HepG2 (cell line): ENCODE measurements around the gene TOLLIP. TPM values are rescaled to one million over a fixed set of nuclear protein-coding genes. Genes with fewer than 3 reads are reported as not detected.

Source experiments
- ATAC-seq: fragments of 200-7000 bp; cut with Tn5 transposase; 3 replicates; pipeline ENCODE4 v1.9.1; 2020; ENCODE audit warnings: mild to moderate bottlenecking, moderate library complexity
- BruUV-seq: library from RNA; stranded (reverse); fragments of 400-500 nt; replicated peaks from 2 replicates; lab custom pipeline; 2021; lab: Mats Ljungman, UMichigan
- CTCF ChIA-PET: fragments of 300-600 bp; formaldehyde crosslinking; extraction: SDS; loops from one replicate; lab custom pipeline; 2021; ENCODE audit warnings: low total read pairs, inconsistent platforms, low intra/inter-chr PET ratio; lab: Yijun Ruan, JAX
- POLR2A ChIA-PET: fragments of 350-600 bp; sonication (Branson Sonifier 250); formaldehyde crosslinking; loops from one replicate; lab custom pipeline; 2020; ENCODE audit warnings: antibody characterized with exemption, inconsistent platforms; lab: Yijun Ruan, JAX
- DNase-seq: peaks from one replicate; pipeline ENCODE4 v3.0.0-alpha.2; 2015; ENCODE audit warnings: low spot score
- FAIRE-seq: peaks from 3 replicates; lab custom pipeline; 2011; peaks lifted over from hg19 to GRCh38; lab: Jason Lieb, UNC
- H2AFZ ChIP-seq: one replicate; pipeline ENCODE4 v1.6.1; 2011; ENCODE audit warnings: low read length, inconsistent platforms
- H3K27ac ChIP-seq: fragments of 300-600 bp; 3 replicates; pipeline ENCODE4 v1.8.0; 2011; ENCODE audit warnings: mixed run types, mild to moderate bottlenecking, mixed read lengths, low read length, inconsistent platforms; ENCODE audit not compliant: insufficient read depth; ENCODE audit errors: extremely low read length
- H3K27me3 ChIP-seq, 2 experiments: fragments of 200-600 bp in 1 of 2; 2 replicates in 1 of 2; 3 replicates in 1 of 2; pipeline versions ENCODE4 v1.6.0 to v1.8.0; 2011; ENCODE audit warnings: low read length in 2 of 2, mild to moderate bottlenecking in 2 of 2, moderate library complexity in 2 of 2, inconsistent platforms in 1 of 2; ENCODE audit not compliant: insufficient read depth in 2 of 2, control insufficient read depth in 1 of 2
- H3K36me3 ChIP-seq, 2 experiments: fragments of 200-600 bp in 1 of 2; replicated peaks in 1 of 2; 2 replicates in 1 of 2; 3 replicates in 1 of 2; pipeline versions ENCODE4 v1.5.1 to v1.8.0; 2011; ENCODE audit warnings: low read length in 2 of 2, inconsistent platforms in 1 of 2; ENCODE audit not compliant: insufficient read depth in 2 of 2, control insufficient read depth in 1 of 2
- H3K4me1 ChIP-seq: 2 replicates; pipeline ENCODE4 v1.5.1; 2012; ENCODE audit warnings: low read length, inconsistent platforms; ENCODE audit not compliant: insufficient read depth
- H3K4me2 ChIP-seq: 2 replicates; pipeline ENCODE4 v1.6.0; 2011; ENCODE audit warnings: low read depth, low read length, inconsistent platforms
- H3K4me3 ChIP-seq, 3 experiments: fragments of 200-600 bp in 1 of 3; sonication (generic), shearing (Covaris generic) in 1 of 3; replicated peaks in 1 of 3; 2 replicates each; pipeline ENCODE4 v1.5.1; 2011 to 2016; ENCODE audit warnings: low read length in 3 of 3, inconsistent platforms in 2 of 3, low read depth in 2 of 3, mild to moderate bottlenecking in 2 of 3, control low read depth in 1 of 3, mixed read lengths in 1 of 3; ENCODE audit not compliant: insufficient read depth in 1 of 3
- H3K79me2 ChIP-seq: one replicate; pipeline ENCODE4 v1.6.1; 2011; ENCODE audit warnings: low read length, inconsistent platforms; ENCODE audit not compliant: insufficient read depth
- H3K9ac ChIP-seq: 2 replicates; pipeline ENCODE4 v1.6.0; 2011; ENCODE audit warnings: mild to moderate bottlenecking, low read depth, low read length, inconsistent platforms; ENCODE audit not compliant: insufficient read depth
- H3K9me3 ChIP-seq: 2 replicates; pipeline ENCODE4 v1.5.1; 2012; ENCODE audit warnings: mild to moderate bottlenecking, low read length
- H4K20me1 ChIP-seq: 2 replicates; pipeline ENCODE4 v1.6.0; 2011; ENCODE audit warnings: inconsistent platforms, mild to moderate bottlenecking, low read length, moderate library complexity; ENCODE audit not compliant: insufficient read depth
- GTF3A ChIP-seq: sonication (generic); formaldehyde crosslinking; conservative IDR thresholded peaks from 2 replicates; pipeline ENCODE4 v1.4.0; 2020; ENCODE audit warnings: mild to moderate bottlenecking, missing genetic modification reagents
- ISX ChIP-seq: sonication (generic); formaldehyde crosslinking; conservative IDR thresholded peaks from 2 replicates; pipeline ENCODE4 v1.5.0; 2020; ENCODE audit warnings: missing genetic modification reagents
- JUND ChIP-seq: sonication (generic); formaldehyde crosslinking; IDR thresholded peaks from 2 replicates; pipeline ENCODE4 v1.8.0; 2022; ENCODE audit warnings: mild to moderate bottlenecking, missing genetic modification reagents
- KMT2A ChIP-seq: sonication (generic); formaldehyde crosslinking; IDR thresholded peaks from 2 replicates; pipeline ENCODE4 v1.4.0; 2020; ENCODE audit warnings: missing genetic modification reagents
- PREB ChIP-seq: sonication (generic); formaldehyde crosslinking; IDR thresholded peaks from 2 replicates; pipeline ENCODE4 v1.4.0; 2020; ENCODE audit warnings: missing genetic modification reagents
- RBAK ChIP-seq: sonication (generic); formaldehyde crosslinking; IDR thresholded peaks from 2 replicates; pipeline ENCODE4 v1.5.1; 2020; ENCODE audit warnings: mild to moderate bottlenecking, missing genetic modification reagents
- SPEN ChIP-seq: sonication (generic); formaldehyde crosslinking; IDR thresholded peaks from 2 replicates; pipeline ENCODE4 v1.5.1; 2020; ENCODE audit warnings: low read depth, mild to moderate bottlenecking, missing genetic modification reagents
- ZC3H13 ChIP-seq: sonication (generic); formaldehyde crosslinking; IDR thresholded peaks from 2 replicates; pipeline ENCODE4 v1.8.1; 2023; ENCODE audit warnings: mild to moderate bottlenecking, missing genetic modification reagents, moderate library complexity
- ZFP36 ChIP-seq: fragments of 150-350 bp; IDR thresholded peaks from 2 replicates; pipeline ENCODE4 v1.6.1; 2018; ENCODE audit warnings: borderline replicate concordance, low read length, low read depth; ENCODE audit not compliant: partially characterized antibody
- ZNF253 ChIP-seq: sonication (generic); formaldehyde crosslinking; IDR thresholded peaks from 2 replicates; pipeline ENCODE4 v1.8.0; 2022; ENCODE audit warnings: mild to moderate bottlenecking, missing genetic modification reagents, borderline replicate concordance
- ZNF354B ChIP-seq: sonication (generic); formaldehyde crosslinking; IDR thresholded peaks from 2 replicates; pipeline ENCODE4 v1.8.0; 2022; ENCODE audit warnings: mild to moderate bottlenecking, missing genetic modification reagents
- ZNF407 ChIP-seq: sonication (generic); formaldehyde crosslinking; IDR thresholded peaks from one replicate; pipeline ENCODE4 v1.5.1; 2020; ENCODE audit warnings: mild to moderate bottlenecking, missing genetic modification reagents; ENCODE audit errors: not compliant biosample characterization
- ZNF414 ChIP-seq: sonication (generic); formaldehyde crosslinking; IDR thresholded peaks from 2 replicates; pipeline ENCODE4 v1.5.0; 2020; ENCODE audit warnings: missing genetic modification reagents
- ZSCAN29 ChIP-seq: sonication (generic); formaldehyde crosslinking; conservative IDR thresholded peaks from 2 replicates; pipeline ENCODE4 v1.4.0; 2020; ENCODE audit warnings: mild to moderate bottlenecking, missing genetic modification reagents
- WGBS: methylation state at CpG from one replicate; pipeline ENCODE4 v1.1.6; 2017; ENCODE audit warnings: low lambda C conversion rate; 5-methylcytosine and 5-hydroxymethylcytosine counted together
- in situ Hi-C: cut with HindIII; loops from 2 replicates; pipeline ENCODE4 v1.10.0; 2017; ENCODE audit warnings: low pct_unique_long_range_greater_than_20kb; ENCODE audit not compliant: extremely low pct_ligation_motif_present
- intact Hi-C: fragments of 100-400 bp; cut with micrococcal nuclease; formaldehyde crosslinking; loops from one replicate; pipeline ENCODE4 v1.10.0; 2022; ENCODE audit not compliant: unreplicated experiment
- polyA plus RNA-seq, 8 experiments: library from polyadenylated mRNA; depleted of rRNA in 3 of 8; stranded (reverse) in 7 of 8; unstranded in 1 of 8; fragments of >200 nt; fragmentation: Illumina TruSeq in 4 of 8; extraction: Trizol in 4 of 8; gene quantifications; 2 replicates each; pipeline versions ENCODE4 v1.2.1 to v1.2.3, GENCODE V29; 2011 to 2016; ENCODE audit warnings: low read depth in 4 of 8, missing spikeins in 1 of 8, mixed read lengths in 1 of 8; ENCODE audit not compliant: insufficient read depth in 1 of 8
- total RNA-seq, 5 experiments: library from RNA; depleted of rRNA; stranded (reverse); fragments of >200 nt; fragmentation: Illumina TruSeq; extraction: Trizol; gene quantifications; 2 replicates each; pipeline ENCODE4 v1.2.3, GENCODE V29; 2016; ENCODE audit warnings: low read depth in 1 of 5

TOLLIP gene
- total and polyA plus RNA-seq, 2 of the 13 experiments (the other 11 are each of a cell fraction or from before 2014, with no cell fraction given), result 25.9 to 47.5 TPM

GRCh38 chr11:1239596-1240205 is 69.7 kb downstream of the TOLLIP start:
- Histone ChIP-seq H3K4me2 (no peak overlapping the region), H3K79me2 (no peaks in the 10 kb centered on the region), H3K27me3 (peaks cover 0 to 3% of the 10 kb centered on the region in 2 experiments; a peak in 2 of 5 replicates), H2AFZ (no peak overlapping the region), H3K4me1 (no peaks in the 10 kb centered on the region), H4K20me1 (no peaks in the 10 kb centered on the region), H3K27ac (no peak overlapping the region), H3K9me3 (no peaks in the 10 kb centered on the region), H3K9ac (no peak overlapping the region), H3K36me3 (no peaks in the 10 kb centered on the region), H3K4me3 (no peak overlapping the region)
- FAIRE-seq, result no peak
- 89% methylated on average over 3 of the region's 23 CpGs for WGBS
- no TSS peak for BruUV-seq
- CTCF ChIA-PET, result no interaction called here
- intact Hi-C loops (no loop called here), in situ Hi-C loops (no loop called here)
- no peak for ATAC-seq
- TF ChIP-seq JUND (CRISPR knock-in tag) (no peak), RBAK (CRISPR knock-in tag) (no peak), ZFP36 (no peak), ZNF253 (CRISPR knock-in tag) (no peak), SPEN (CRISPR knock-in tag) (no peak), PREB (CRISPR knock-in tag) (no peak), ZC3H13 (CRISPR knock-in tag) (no peak), ISX (CRISPR knock-in tag) (no peak), GTF3A (CRISPR knock-in tag) (no peak), KMT2A (CRISPR knock-in tag) (no peak), ZNF407 (no peak), ZSCAN29 (CRISPR knock-in tag) (no peak), ZNF414 (CRISPR knock-in tag) (no peak), ZNF354B (no peak)
- no peak for DNase-seq
- POLR2A ChIA-PET, result no interaction called here
